CD14-positive monocyte (primary cell): ENCODE measurements around the gene SSTR3. TPM values are rescaled to one million over a fixed set of nuclear protein-coding genes. Genes with fewer than 3 reads are reported as not detected.

Experiments used
- DNase-seq, 3 donors: peaks; one replicate each; pipeline ENCODE4 v3.0.0-alpha.2; 2011 to 2022
- H2AFZ ChIP-seq: 2 replicates; pipeline ENCODE4 v1.6.0; 2012; ENCODE audit warnings: mild to moderate bottlenecking, low read depth, low read length, inconsistent platforms; ENCODE audit not compliant: insufficient read depth, poor library complexity, severe bottlenecking
- H3K27ac ChIP-seq, 2 donors: 1 replicate in 1 of 2; 2 replicates in 1 of 2; pipeline ENCODE4 v1.5.1; 2012 to 2013; ENCODE audit warnings: low read length in 2 of 2, control low read depth in 1 of 2, inconsistent platforms in 1 of 2, low read depth in 1 of 2, mild to moderate bottlenecking in 1 of 2
- H3K27me3 ChIP-seq, 2 donors: one replicate each; pipeline versions ENCODE4 v1.6.0 to v1.6.1; 2011 to 2013; ENCODE audit warnings: low read length in 2 of 2; ENCODE audit not compliant: control insufficient read depth in 2 of 2, insufficient read depth in 2 of 2
- H3K36me3 ChIP-seq, 2 donors: replicated peaks in 1 of 2; 1 replicate in 1 of 2; 2 replicates in 1 of 2; pipeline versions ENCODE4 v1.5.1 to v1.6.1; 2012 to 2013; ENCODE audit warnings: low read length in 2 of 2, control low read depth in 1 of 2, inconsistent platforms in 1 of 2, mild to moderate bottlenecking in 1 of 2; ENCODE audit not compliant: insufficient read depth in 2 of 2, control insufficient read depth in 1 of 2
- H3K4me1 ChIP-seq, 2 donors: 1 replicate in 1 of 2; 2 replicates in 1 of 2; pipeline versions ENCODE4 v1.5.1 to v1.6.1; 2012 to 2013; ENCODE audit warnings: low read length in 2 of 2, control low read depth in 1 of 2, inconsistent platforms in 1 of 2, mild to moderate bottlenecking in 1 of 2, moderate library complexity in 1 of 2; ENCODE audit not compliant: insufficient read depth in 2 of 2, control insufficient read depth in 1 of 2
- H3K4me2 ChIP-seq: replicated peaks from 2 replicates; pipeline ENCODE3; 2012; ENCODE audit warnings: low read length, moderate library complexity, mild to moderate bottlenecking; ENCODE audit not compliant: poor library complexity, severe bottlenecking; ENCODE audit errors: extremely low read depth
- H3K4me3 ChIP-seq, 3 experiments: fragments of 200-600 bp in 1 of 3; sonication (generic) in 1 of 3; replicated peaks in 1 of 3; 1 replicate in 2 of 3; 2 replicates in 1 of 3; pipeline ENCODE4 v1.5.1; 2011 to 2013; ENCODE audit warnings: low read length in 3 of 3, mild to moderate bottlenecking in 3 of 3, control low read depth in 2 of 3, low read depth in 2 of 3, inconsistent platforms in 1 of 3, moderate library complexity in 1 of 3
- H3K79me2 ChIP-seq: 2 replicates; pipeline ENCODE4 v1.6.0; 2012; ENCODE audit warnings: mild to moderate bottlenecking, control low read depth, inconsistent platforms, low read length, moderate library complexity; ENCODE audit not compliant: insufficient read depth
- H3K9ac ChIP-seq: 2 replicates; pipeline ENCODE4 v1.6.0; 2017; ENCODE audit warnings: low read length, mild to moderate bottlenecking; ENCODE audit not compliant: insufficient read depth, poor library complexity, severe bottlenecking
- H3K9me3 ChIP-seq, 2 donors: replicated peaks in 1 of 2; 1 replicate in 1 of 2; 2 replicates in 1 of 2; pipeline versions ENCODE4 v1.5.1 to v1.6.1; 2012 to 2013; ENCODE audit warnings: low read length in 2 of 2, control low read depth in 1 of 2; ENCODE audit not compliant: control insufficient read depth in 1 of 2, insufficient read depth in 1 of 2
- H4K20me1 ChIP-seq: 2 replicates; pipeline ENCODE4 v1.6.0; 2012; ENCODE audit warnings: mild to moderate bottlenecking, low read length, control low read depth, moderate library complexity; ENCODE audit not compliant: insufficient read depth
- H3K27ac Mint-ChIP-seq, 7 donors: one replicate each; pipeline ENCODE4 v1.8.0; 2020; ENCODE audit warnings: mild to moderate bottlenecking in 7 of 7, mixed read lengths in 7 of 7, moderate library complexity in 6 of 7, inconsistent platforms in 2 of 7
- H3K27me3 Mint-ChIP-seq, 3 donors: one replicate each; pipeline ENCODE4 v1.8.0; 2021 to 2022; ENCODE audit warnings: low read depth in 3 of 3, mild to moderate bottlenecking in 3 of 3, mixed read lengths in 3 of 3, moderate library complexity in 3 of 3, inconsistent platforms in 1 of 3
- H3K36me3 Mint-ChIP-seq, 2 donors: one replicate each; pipeline ENCODE4 v1.8.0; 2020; ENCODE audit warnings: mixed read lengths in 2 of 2, inconsistent platforms in 1 of 2, mild to moderate bottlenecking in 1 of 2
- H3K4me1 Mint-ChIP-seq: one replicate; pipeline ENCODE4 v1.8.0; 2020; ENCODE audit warnings: mild to moderate bottlenecking, mixed read lengths
- H3K4me3 Mint-ChIP-seq, 2 donors: one replicate each; pipeline ENCODE4 v1.8.0; 2020; ENCODE audit warnings: mild to moderate bottlenecking in 2 of 2, mixed read lengths in 2 of 2, moderate library complexity in 1 of 2
- H3K9me3 Mint-ChIP-seq, 7 donors: one replicate each; pipeline ENCODE4 v1.8.0; 2020 to 2022; ENCODE audit warnings: mixed read lengths in 7 of 7, mild to moderate bottlenecking in 6 of 7, moderate library complexity in 6 of 7, inconsistent platforms in 2 of 7
- CTCF ChIP-seq: fragments of 200-600 bp; IDR thresholded peaks from one replicate; pipeline ENCODE4 v1.8.0; 2022; ENCODE audit warnings: antibody characterized with exemption, mild to moderate bottlenecking
- WGBS: methylation state at CpG from one replicate; pipeline ENCODE4 v1.1.5; 2013; ENCODE audit warnings: missing lambda C conversion rate; ENCODE audit not compliant: insufficient coverage; 5-methylcytosine and 5-hydroxymethylcytosine counted together
- intact Hi-C, 2 donors: fragments of 100-400 bp; cut with micrococcal nuclease; formaldehyde crosslinking; loops; one replicate each; pipeline versions ENCODE4 v1.15.0 to v1.15.1; 2023
- polyA plus RNA-seq, 3 donors: library from polyadenylated mRNA; depleted of rRNA in 1 of 3; unstranded in 2 of 3; stranded (reverse) in 1 of 3; fragments of 300-500 nt in 2 of 3; fragments of >200 nt in 1 of 3; fragmentation: Illumina TruSeq in 2 of 3; gene quantifications; 1 replicate in 2 of 3; 2 replicates in 1 of 3; pipeline ENCODE4 v1.2.3, GENCODE V29; 2012 to 2021

SSTR3 gene
- polyA plus RNA-seq, 3 donors = 0.04 TPM; not detected in 2

DNA sequence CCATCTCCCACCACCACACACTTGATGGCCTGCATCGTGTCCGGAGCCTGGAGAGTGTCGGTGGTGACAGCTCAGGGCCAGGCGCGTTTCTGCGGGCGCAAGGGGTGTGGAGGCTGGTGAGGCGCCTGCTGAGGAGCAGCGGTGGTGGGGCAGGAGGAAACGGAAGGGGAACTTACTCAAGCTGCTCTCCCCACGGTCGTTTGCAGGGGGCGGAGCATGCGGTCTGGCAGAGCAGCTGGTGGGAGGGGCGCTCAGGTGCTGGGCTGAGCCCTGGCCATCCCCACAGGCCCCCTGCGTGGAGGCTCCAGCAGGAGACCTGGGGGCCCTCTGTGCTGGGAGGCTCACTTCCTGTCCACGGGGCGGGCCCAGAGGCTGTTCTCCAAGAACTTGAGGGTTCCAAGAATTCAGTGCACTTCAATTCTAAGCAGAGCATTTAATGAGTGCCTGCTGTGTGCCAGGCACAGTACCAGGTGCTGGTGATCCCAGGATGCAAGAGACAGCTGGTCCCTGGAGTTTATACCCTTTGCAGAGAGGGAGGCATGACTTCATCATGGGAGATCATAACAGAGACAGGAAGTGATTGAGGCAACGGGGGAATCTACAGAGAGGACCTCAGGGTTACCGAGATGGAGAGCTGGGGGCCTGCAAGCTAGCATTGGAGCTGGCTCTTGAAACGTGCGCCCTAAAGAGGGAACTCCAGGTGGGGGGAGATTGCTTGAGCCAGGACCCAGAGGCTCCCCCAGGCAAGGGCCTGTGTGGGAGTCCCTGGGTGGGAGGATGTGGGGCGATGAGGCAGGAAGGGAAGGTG is 32.0 kb upstream of the SSTR3 start, which contains the start of gene RAC2:
RAC2 (minus strand) TSS at position 156 of the 808 bp plus-strand sequence; CDS start at position 35, 121 bp downstream.
- Histone ChIP-seq H3K27ac (peak within 1 kb of the TSS; percentile 96 to 98), H3K9me3 (no peaks in the 10 kb centered on the region), H4K20me1 (peaks cover 29% of the 10 kb centered on the region), H3K9ac (peak within 1 kb of the TSS; percentile 93), H3K4me1 (peaks cover 63 to 65% of the 10 kb centered on the region in 2 donors), H3K79me2 (peaks cover 48% of the 10 kb centered on the region), H2AFZ (peak within 1 kb of the TSS; percentile 57), H3K4me3 (peak within 1 kb of the TSS; percentile 77 to 99 (median 96)), H3K27me3 (no peaks in the 10 kb centered on the region), H3K4me2 (peak within 1 kb of the TSS; percentile 97), H3K36me3 (peaks cover 19 to 22% of the 10 kb centered on the region in 2 donors)
- WGBS = under 1% methylated on average over 21 of the region's 23 CpGs
- peaks cover 62% of the 10 kb centered on the region for H3K4me1 Mint-ChIP-seq
- peaks cover 26 to 28% of the 10 kb centered on the region in 2 donors for H3K36me3 Mint-ChIP-seq
- no peak for TF ChIP-seq CTCF
- peak; percentile 87 to 92 (median 89) for DNase-seq
- no peaks in the 10 kb centered on the region for H3K9me3 Mint-ChIP-seq
- intact Hi-C loops = loop anchor here in 1 of 2 donors (5.0 kb wide), 1 partner anchor 38 kb away; the partner anchor contains the start of gene CYTH4
- H3K27me3 Mint-ChIP-seq = peaks cover 0 to 3% (median 2%) of the 10 kb centered on the region in 3 donors
- H3K27ac Mint-ChIP-seq = peak within 1 kb of the TSS; percentile 95 to 99 (median 97)
- peak within 1 kb of the TSS; percentile 92 to 95 for H3K4me3 Mint-ChIP-seq

- Histone ChIP-seq H2AFZ (no peak overlapping the region), H3K4me2 (peak overlapping the region; percentile 97), H3K36me3 (peaks cover 26 to 29% of the 10 kb centered on the region in 2 donors), H3K4me3 (peak overlapping the region; percentile 77 to 99 (median 96)), H4K20me1 (peaks cover 36% of the 10 kb centered on the region), H3K9ac (peak overlapping the region; percentile 93), H3K9me3 (no peaks in the 10 kb centered on the region), H3K27ac (peak overlapping the region; percentile 96 to 98), H3K79me2 (peaks cover 56% of the 10 kb centered on the region), H3K27me3 (no peaks in the 10 kb centered on the region), H3K4me1 (peaks cover 69 to 73% of the 10 kb centered on the region in 2 donors)
- Mint-ChIP-seq H3K36me3 (peaks cover 32 to 36% of the 10 kb centered on the region in 2 donors), H3K4me1 (peaks cover 68% of the 10 kb centered on the region), H3K4me3 (peak overlapping the region; percentile 92 to 95), H3K9me3 (no peaks in the 10 kb centered on the region), H3K27ac (peak overlapping the region; percentile 95 to 99 (median 97)), H3K27me3 (peaks cover 0 to 3% (median 2%) of the 10 kb centered on the region in 3 donors)
- intact Hi-C loops = loop anchor here in 1 of 2 donors (5.0 kb wide), 1 partner anchor 39 kb away; the partner anchor contains the start of gene CYTH4
- DNase-seq = peak; percentile 48 to 75 (median 63)
- WGBS = 0% methylated on average over 2 of the region's 12 CpGs
- no peak for TF ChIP-seq CTCF
Observed at GRCh38 chr22:37243402-37244113, 31.3 kb upstream of the SSTR3 start.
